Heart right ventricle (tissue), 16 donors: ENCODE data around the gene GAGE10. TPM values are rescaled to one million over a fixed set of nuclear protein-coding genes. Genes with fewer than 3 reads are reported as not detected.

ENCODE experiments used
- ATAC-seq, 8 donors: fragments of 200-7000 bp; cut with Tn5 transposase; one replicate each; pipeline ENCODE4 v1.9.1; 2020; ENCODE audit warnings: mild to moderate bottlenecking in 8 of 8, moderate library complexity in 8 of 8, moderate number of reproducible peaks in 1 of 8
- DNase-seq, 2 donors: peaks; one replicate each; pipeline ENCODE4 v3.0.0-alpha.2; 2020
- H3K27ac ChIP-seq, 10 donors: fragments of 200-600 bp; sonication (generic) in 2 of 10; one replicate each; pipeline versions ENCODE4 v1.5.0 to v1.8.0; 2020 to 2022; ENCODE audit warnings: mild to moderate bottlenecking in 3 of 10
- H3K27me3 ChIP-seq, 7 donors: fragments of 200-600 bp; one replicate each; pipeline ENCODE4 v1.8.0; 2021 to 2022; ENCODE audit warnings: mild to moderate bottlenecking in 2 of 7
- H3K36me3 ChIP-seq, 9 donors: fragments of 200-600 bp; sonication (generic) in 1 of 9; one replicate each; pipeline versions ENCODE4 v1.5.0 to v1.8.0; 2020 to 2022; ENCODE audit warnings: mild to moderate bottlenecking in 2 of 9
- H3K4me1 ChIP-seq, 9 donors: fragments of 200-600 bp; sonication (generic) in 1 of 9; one replicate each; pipeline versions ENCODE4 v1.5.0 to v1.8.0; 2020 to 2022; ENCODE audit warnings: mild to moderate bottlenecking in 4 of 9
- H3K4me3 ChIP-seq, 10 donors: fragments of 200-600 bp; sonication (generic) in 2 of 10; one replicate each; pipeline versions ENCODE4 v1.5.0 to v1.8.0; 2020 to 2022; ENCODE audit warnings: mild to moderate bottlenecking in 7 of 10, moderate library complexity in 2 of 10
- H3K9me3 ChIP-seq, 11 donors: fragments of 200-600 bp in 10 of 11; sonication (generic) in 2 of 11; one replicate each; pipeline versions ENCODE4 v1.5.0 to v1.8.0; 2013 to 2022; ENCODE audit warnings: mild to moderate bottlenecking in 2 of 11, control low read depth in 1 of 11, moderate library complexity in 1 of 11
- CTCF ChIP-seq, 9 donors: fragments of 200-600 bp; sonication (generic) in 2 of 9; IDR thresholded peaks; one replicate each; pipeline versions ENCODE4 v1.5.0 to v1.8.0; 2021 to 2022; ENCODE audit warnings: antibody characterized with exemption in 9 of 9, mild to moderate bottlenecking in 5 of 9, moderate library complexity in 1 of 9
- WGBS, 2 donors: extraction: QIAGEN DNeasy Blood & Tissue Kit; methylation state at CpG; one replicate each; pipeline ENCODE4 v1.1.7; 2013; ENCODE audit warnings: inconsistent platforms in 1 of 2; 5-methylcytosine and 5-hydroxymethylcytosine counted together
- intact Hi-C, 10 donors: fragments of 100-400 bp; cut with DNase I; formaldehyde crosslinking; loops; one replicate each; pipeline versions ENCODE4 v1.11.1 to v1.14.2; 2022
- polyA plus RNA-seq, 2 donors: library from polyadenylated mRNA; stranded (reverse); fragments of 200-250 nt; gene quantifications; one replicate each; pipeline ENCODE4 v1.2.3, GENCODE V29; 2013
- total RNA-seq, 10 donors: library from RNA; stranded (reverse); fragmentation: NEBNext Ultra II Directional in 3 of 10; extraction: Animal tissue kit (Norgen Biotek cat#: 25700) in 3 of 10; gene quantifications; one replicate each; pipeline versions ENCODE4 v1.2.1 to v1.2.4, GENCODE V29; 2021 to 2023
- donor health status: Arrhythmogenic right ventricular cardiomyopathy.
- donor health status: ischemic (EF 13 %, LVEDD 7.1; RV severe dilation, severe dysfunction).
- donor health status: healthy with polysubstance abuse.
- donor health status: DM: no; HTN: yes; CAD: no.
- donor health status: DM: no; HTN: no; CAD: no.
- donor health status: ischemic (EF 25% LVEDD 6.9; RV normal size, moderate dysfunction).
- donor health status: ischemic (EF 25% LVEDD 5.7; RV mildly dilated, moderate dysfunction).
- donor health status: healthy.
- donor health status: DM: yes; HTN: yes; CAD: no.
- donor health status: Ischemic cardiomyopathy.
- donor health status: ischemic (EF 35%, LVEDD 5.7; RV mildly dilated, moderate dysfunction).
- donor health status: nonischemic (EF 11% LVEDD 7.7; RV severe dilation, severe dysfunction).
- donor health status: DM: yes; HTN: yes; CAD: no.
- donor health status: PGD.
- donor health status: ischemic (EF 29% LVEDD 5.4; RV normal size, mild dysfunction).
- donor health status: nonischemic (EF 23%, LVEDD 6.1; RV moderate dilation, normal function).

The GAGE10 gene
- total and polyA plus RNA-seq, 12 donors = not detected

DNA sequence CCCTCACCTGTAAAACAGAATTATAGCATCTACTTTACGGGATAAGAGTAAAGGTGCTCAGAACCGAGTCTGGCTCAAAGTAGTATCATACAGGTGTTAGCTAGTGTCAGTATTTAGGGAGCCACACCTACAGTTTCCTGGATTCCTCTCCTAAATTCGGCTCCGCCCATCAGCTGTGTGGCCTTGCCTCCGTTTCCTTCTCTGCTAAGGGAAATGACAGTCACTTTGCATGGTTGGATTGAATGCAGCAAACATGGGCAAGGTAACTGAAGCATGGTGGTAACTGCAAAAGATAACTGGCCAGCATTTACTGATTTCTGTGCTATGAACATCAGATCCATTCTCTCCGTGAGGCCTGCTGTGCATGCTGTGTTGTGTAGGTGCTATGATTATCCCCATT, 31.0 kb upstream of the GAGE10 start:
- Histone ChIP-seq H3K36me3 (no peaks in the 10 kb centered on the region), H3K4me1 (peaks cover 0 to 51% (median 23%) of the 10 kb centered on the region in 9 donors), H3K27ac (no peak overlapping the region), H3K4me3 (no peak overlapping the region), H3K27me3 (peaks cover 0 to 4% (median 0%) of the 10 kb centered on the region in 7 donors), H3K9me3 (no peaks in the 10 kb centered on the region)
- WGBS, 2 donors = 55 to 59% methylated on average over 6 of the region's 6 CpGs
- ATAC-seq = no peak
- DNase-seq = no peak
- intact Hi-C loops = loop anchor here in 2 of 10 donors (10.0 kb wide), 1 partner anchor 78 kb away; no protein-coding TSS in a partner anchor
- no peak for TF ChIP-seq CTCF (IDR thresholded peaks at IDR 0.05)

- no peak overlapping the region for H3K27ac ChIP-seq
- H3K4me3 ChIP-seq = no peak overlapping the region
- no peaks in the 10 kb centered on the region for H3K9me3 ChIP-seq
- 79 to 87% methylated on average over 8 of the region's 8 CpGs for WGBS, 2 donors
- DNase-seq (no peak), ATAC-seq (no peak)
- intact Hi-C loops = loop anchor here in 2 of 10 donors (10.0 kb wide), 1 partner anchor 78 kb away; no protein-coding TSS in a partner anchor
- H3K4me1 ChIP-seq = peaks cover 0 to 51% (median 23%) of the 10 kb centered on the region in 9 donors
- H3K36me3 ChIP-seq = no peaks in the 10 kb centered on the region
- peaks cover 0 to 4% (median 0%) of the 10 kb centered on the region in 7 donors for H3K27me3 ChIP-seq
- TF ChIP-seq CTCF (IDR thresholded peaks at IDR 0.05) = no peak
Measured at GRCh38 chrX:49273181-49273727, 30.2 kb upstream of the GAGE10 start.

- ATAC-seq = no peak
- Histone ChIP-seq H3K27ac (peak overlapping the region in 1 of 10 donors; percentile 31), H3K36me3 (no peaks in the 10 kb centered on the region), H3K4me3 (no peak overlapping the region), H3K27me3 (peaks cover 0 to 4% (median 0%) of the 10 kb centered on the region in 7 donors), H3K9me3 (no peaks in the 10 kb centered on the region), H3K4me1 (peaks cover 0 to 37% (median 14%) of the 10 kb centered on the region in 9 donors)
- no peak for TF ChIP-seq CTCF (IDR thresholded peaks at IDR 0.05)
- intact Hi-C loops = loop anchor here in 2 of 10 donors (10.0 kb wide), 1 partner anchor 81 kb away; no protein-coding TSS in a partner anchor
- no peak for DNase-seq
- 90 to 93% methylated on average over 1 of the region's 1 CpG for WGBS, 2 donors
Measured at GRCh38 chrX:49276207-49276606, 27.2 kb upstream of the GAGE10 start.

DNA sequence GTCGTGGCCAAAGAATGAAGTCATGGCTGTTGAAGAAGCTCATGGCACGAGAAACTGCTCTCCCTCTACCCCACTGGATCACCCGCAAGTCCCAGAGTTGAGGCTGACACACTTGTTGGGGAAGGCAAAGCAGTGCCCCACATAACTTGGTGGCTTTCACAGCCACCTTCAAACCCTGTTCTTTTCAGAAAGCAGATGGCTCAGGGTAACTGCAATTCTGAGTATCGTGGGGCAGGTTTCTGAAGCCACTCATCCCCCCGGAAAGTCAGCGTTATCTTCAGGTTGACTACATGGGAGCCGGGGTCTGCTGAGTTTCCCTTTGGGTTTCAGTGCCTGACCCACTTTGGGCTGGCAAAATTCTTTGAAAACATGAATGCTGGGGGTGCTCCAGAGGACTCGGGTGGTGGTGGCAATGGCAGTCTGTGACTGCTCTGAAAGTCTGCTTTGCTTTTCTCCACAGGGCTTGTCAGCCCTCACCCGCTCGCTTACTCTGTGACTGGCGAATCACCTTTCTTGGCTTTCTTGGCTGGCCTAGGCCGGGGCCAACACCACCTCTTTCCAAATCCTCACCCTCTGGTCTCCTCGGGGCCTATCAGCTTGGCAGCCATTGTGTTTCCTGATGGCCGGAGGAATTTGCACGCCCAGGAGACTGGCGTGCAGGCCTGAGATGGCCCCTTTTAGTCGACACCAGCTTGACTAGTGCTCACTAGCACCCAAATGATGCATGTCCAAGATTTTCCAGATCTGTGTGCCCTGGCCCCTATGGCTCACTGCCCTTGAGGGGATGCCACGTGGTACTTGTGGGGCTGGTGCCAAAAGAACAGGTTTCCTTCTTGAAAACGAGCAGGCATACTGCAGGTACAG, 26.5 kb upstream of the GAGE10 start:
- Histone ChIP-seq H3K9me3 (no peaks in the 10 kb centered on the region), H3K36me3 (no peaks in the 10 kb centered on the region), H3K27ac (peak overlapping the region in 3 of 10 donors; percentile 9 to 31 (median 20)), H3K4me3 (no peak overlapping the region), H3K27me3 (peaks cover 0 to 4% (median 0%) of the 10 kb centered on the region in 7 donors), H3K4me1 (peaks cover 0 to 30% (median 13%) of the 10 kb centered on the region in 9 donors)
- no peak for DNase-seq
- ATAC-seq = peak in 6 of 8 donors; percentile 44 to 66 (median 60)
- 65 to 68% methylated on average over 18 to 19 of the region's 19 CpGs for WGBS, 2 donors
- intact Hi-C loops = loop anchor here in 2 of 10 donors (10.0 kb wide), 1 partner anchor 82 kb away; no protein-coding TSS in a partner anchor
- no peak for TF ChIP-seq CTCF (IDR thresholded peaks at IDR 0.05)
